ENCODE data around the gene RNF213.

RNF213 gene

GRCh38 chr17:80246266-80246681 is 14.4 kb upstream of the RNF213 start:
- Histone ChIP-seq H3K4me3 (replicated peaks; ENCODE audit: insufficient read depth, low read length) (no peak overlapping the region), H3K27me3 (ENCODE audit: insufficient read depth, poor library complexity, severe bottlenecking) (no peaks in the 10 kb centered on the region), H3K27ac (replicated peaks) (no peak overlapping the region)
- TF ChIP-seq POLR2AphosphoS5 (IDR thresholded peaks at IDR 0.05; ENCODE audit: low read depth): no peak
- no peak for TF ChIP-seq CTCF (IDR thresholded peaks at IDR 0.05; ENCODE audit: insufficient read depth, low read length)
- no peak for TF ChIP-seq GABPA (IDR thresholded peaks at IDR 0.05; ENCODE audit: low read depth)
- no peak for TF ChIP-seq REST (IDR thresholded peaks at IDR 0.05; ENCODE audit: insufficient replicate concordance, low read depth)
- no peak for TF ChIP-seq SPI1 (IDR thresholded peaks at IDR 0.05; ENCODE audit: borderline replicate concordance, low read depth)
- DNase-seq (ENCODE audit: low read depth in 1 of 2, low spot score in 1 of 2): no peak

GRCh38 chr17:80246726-80247125 is 13.9 kb upstream of the RNF213 start:
- Histone ChIP-seq H3K27me3 (ENCODE audit: insufficient read depth, poor library complexity, severe bottlenecking) (no peaks in the 10 kb centered on the region), H3K27ac (replicated peaks) (no peak overlapping the region), H3K4me3 (replicated peaks; ENCODE audit: insufficient read depth, low read length) (no peak overlapping the region)
- TF ChIP-seq REST (IDR thresholded peaks at IDR 0.05; ENCODE audit: insufficient replicate concordance, low read depth) (no peak), SPI1 (IDR thresholded peaks at IDR 0.05; ENCODE audit: borderline replicate concordance, low read depth) (no peak), CTCF (IDR thresholded peaks at IDR 0.05; ENCODE audit: insufficient read depth, low read length) (no peak), GABPA (IDR thresholded peaks at IDR 0.05; ENCODE audit: low read depth) (no peak), POLR2AphosphoS5 (IDR thresholded peaks at IDR 0.05; ENCODE audit: low read depth) (no peak)
- DNase-seq (ENCODE audit: low read depth in 1 of 2, low spot score in 1 of 2): no peak

- TF ChIP-seq CTCF (IDR thresholded peaks at IDR 0.05; ENCODE audit: insufficient read depth, low read length): no peak
- TF ChIP-seq SPI1 (IDR thresholded peaks at IDR 0.05; ENCODE audit: borderline replicate concordance, low read depth): no peak
- no peak for TF ChIP-seq GABPA (IDR thresholded peaks at IDR 0.05; ENCODE audit: low read depth)
- no peak for TF ChIP-seq REST (IDR thresholded peaks at IDR 0.05; ENCODE audit: insufficient replicate concordance, low read depth)
- no peak for TF ChIP-seq POLR2AphosphoS5 (IDR thresholded peaks at IDR 0.05; ENCODE audit: low read depth)
- DNase-seq (ENCODE audit: low read depth in 1 of 2, low spot score in 1 of 2): no peak
- no peaks in the 10 kb centered on the region for H3K27me3 ChIP-seq (ENCODE audit: insufficient read depth, poor library complexity, severe bottlenecking)
- H3K27ac ChIP-seq (replicated peaks): no peak overlapping the region
- H3K4me3 ChIP-seq (replicated peaks; ENCODE audit: insufficient read depth, low read length): no peak overlapping the region
These were observed 13.1 kb upstream of the RNF213 start for GRCh38 chr17:80247561-80247960.
